ENCODE data around the gene DEPDC7.

The DEPDC7 gene

GRCh38 chr11:33064866-33065265 is 49.2 kb downstream of the DEPDC7 start:
- DNase-seq (ENCODE audit: low read depth), result no peak
- H3K4me3 ChIP-seq (ENCODE audit: control insufficient read depth, low read depth, low read length), result no peak overlapping the region
- no peak for TF ChIP-seq CTCF (conservative IDR thresholded peaks at IDR 0.05; ENCODE audit: control insufficient read depth, insufficient read depth, low read depth, low read length)

GRCh38 chr11:33065445-33066178 is 49.9 kb downstream of the DEPDC7 start:
- H3K4me3 ChIP-seq (ENCODE audit: control insufficient read depth, low read depth, low read length), result no peak overlapping the region
- peak; percentile 92 for TF ChIP-seq CTCF (conservative IDR thresholded peaks at IDR 0.05; ENCODE audit: control insufficient read depth, insufficient read depth, low read depth, low read length)
- DNase-seq (ENCODE audit: low read depth), result peak; percentile 64

- no peak for DNase-seq (ENCODE audit: low read depth)
- H3K4me3 ChIP-seq (ENCODE audit: control insufficient read depth, low read depth, low read length), result no peak overlapping the region
- TF ChIP-seq CTCF (conservative IDR thresholded peaks at IDR 0.05; ENCODE audit: control insufficient read depth, insufficient read depth, low read depth, low read length), result no peak
Measured at GRCh38 chr11:33067294-33067693, 51.6 kb downstream of the DEPDC7 start.

- no peak overlapping the region for H3K4me3 ChIP-seq (ENCODE audit: control insufficient read depth, low read depth, low read length)
- DNase-seq (ENCODE audit: low read depth), result no peak
- TF ChIP-seq CTCF (conservative IDR thresholded peaks at IDR 0.05; ENCODE audit: control insufficient read depth, insufficient read depth, low read depth, low read length), result no peak
Measured at GRCh38 chr11:33068611-33069340, 53.1 kb downstream of the DEPDC7 start.

GRCh38 chr11:33072465-33072864 is 56.8 kb downstream of the DEPDC7 start:
- no peak for TF ChIP-seq CTCF (conservative IDR thresholded peaks at IDR 0.05; ENCODE audit: control insufficient read depth, insufficient read depth, low read depth, low read length)
- H3K4me3 ChIP-seq (ENCODE audit: control insufficient read depth, low read depth, low read length), result no peak overlapping the region
- DNase-seq (ENCODE audit: low read depth), result no peak
